Stimulated activated CD4-positive, alpha-beta T cell treated with anti-CD3 and anti-CD28 coated beads, Interleukin-1b, Interleukin-23, amount 100 ng/mL, for 24 hours (primary cell): ENCODE measurements around the gene DEFB121.
A peak's percentile ranks its signal among the peaks of the same experiment; 100 is the strongest.
"Not testable (repeated sequence)": the region's sequence is repeated elsewhere in the genome, so short reads cannot be mapped to it uniquely, and the experiment has no call there.

Experiments used
- DNase-seq, 4 experiments: peaks; one replicate each; pipeline ENCODE4 v3.0.0-alpha.2; 2020; ENCODE audit warnings: low read depth in 4 of 4, low spot score in 1 of 4

DEFB121 gene

GRCh38 chr20:31406115-31406514, at the start of gene DEFB121:
DEFB121 (minus strand) TSS chr20:31406215; CDS start chr20:31406152, 63 bp downstream.
- DNase-seq: no peak

GRCh38 chr20:31454361-31454760, 48.3 kb upstream of the DEFB121 start:
- no peak for DNase-seq

GRCh38 chr20:31452575-31452974, 46.6 kb upstream of the DEFB121 start:
- no peak for DNase-seq

GRCh38 chr20:31449511-31450414, 43.7 kb upstream of the DEFB121 start:
- no peak for DNase-seq

GRCh38 chr20:31446084-31446819, 40.2 kb upstream of the DEFB121 start:
- DNase-seq: no peak

- peak in 1 of 4 experiments; percentile 2 for DNase-seq
Observed at GRCh38 chr20:31440012-31440659, 34.1 kb upstream of the DEFB121 start, which contains the start of gene DEFB123. DEFB123 (plus strand) TSS chr20:31440632; CDS start chr20:31440699, 67 bp downstream.

- DNase-seq: no peak
Observed at GRCh38 chr20:31430568-31431115, 24.6 kb upstream of the DEFB121 start.

GRCh38 chr20:31427576-31427975, 21.6 kb upstream of the DEFB121 start:
- DNase-seq: not testable (repeated sequence)

GRCh38 chr20:31426891-31427551, 21.0 kb upstream of the DEFB121 start:
- not testable (repeated sequence) for DNase-seq

- no peak for DNase-seq
Observed at GRCh38 chr20:31425797-31426196, 19.8 kb upstream of the DEFB121 start.

- no peak for DNase-seq
Observed at GRCh38 chr20:31418307-31418706, 12.3 kb upstream of the DEFB121 start.

- no peak for DNase-seq
Observed at GRCh38 chr20:31415653-31416052, 9.6 kb upstream of the DEFB121 start.

GRCh38 chr20:31414381-31414780, 8.4 kb upstream of the DEFB121 start:
- no peak for DNase-seq

- DNase-seq: no peak
Observed at GRCh38 chr20:31410011-31410410, 4.0 kb upstream of the DEFB121 start.

GRCh38 chr20:31403886-31404285, 2.1 kb downstream of the DEFB121 start:
- no peak for DNase-seq

GRCh38 chr20:31394900-31395299, 11.1 kb downstream of the DEFB121 start:
- DNase-seq: no peak

GRCh38 chr20:31392836-31393235, 13.2 kb downstream of the DEFB121 start:
- DNase-seq: no peak

GRCh38 chr20:31390490-31390889, 15.5 kb downstream of the DEFB121 start, which contains the start of gene DEFB119:
DEFB119 (minus strand) TSS chr20:31390590; CDS start chr20:31390483, 107 bp downstream.
- DNase-seq: no peak

GRCh38 chr20:31374346-31374745, 31.7 kb downstream of the DEFB121 start:
- no peak for DNase-seq

GRCh38 chr20:31368301-31368700, 37.7 kb downstream of the DEFB121 start, which contains the start of gene DEFB118:
DEFB118 (plus strand) TSS chr20:31368601; CDS start chr20:31368651, 50 bp downstream.
- DNase-seq: no peak
